ENCODE measurements around the gene DNAH1.

The DNAH1 gene

DNA sequence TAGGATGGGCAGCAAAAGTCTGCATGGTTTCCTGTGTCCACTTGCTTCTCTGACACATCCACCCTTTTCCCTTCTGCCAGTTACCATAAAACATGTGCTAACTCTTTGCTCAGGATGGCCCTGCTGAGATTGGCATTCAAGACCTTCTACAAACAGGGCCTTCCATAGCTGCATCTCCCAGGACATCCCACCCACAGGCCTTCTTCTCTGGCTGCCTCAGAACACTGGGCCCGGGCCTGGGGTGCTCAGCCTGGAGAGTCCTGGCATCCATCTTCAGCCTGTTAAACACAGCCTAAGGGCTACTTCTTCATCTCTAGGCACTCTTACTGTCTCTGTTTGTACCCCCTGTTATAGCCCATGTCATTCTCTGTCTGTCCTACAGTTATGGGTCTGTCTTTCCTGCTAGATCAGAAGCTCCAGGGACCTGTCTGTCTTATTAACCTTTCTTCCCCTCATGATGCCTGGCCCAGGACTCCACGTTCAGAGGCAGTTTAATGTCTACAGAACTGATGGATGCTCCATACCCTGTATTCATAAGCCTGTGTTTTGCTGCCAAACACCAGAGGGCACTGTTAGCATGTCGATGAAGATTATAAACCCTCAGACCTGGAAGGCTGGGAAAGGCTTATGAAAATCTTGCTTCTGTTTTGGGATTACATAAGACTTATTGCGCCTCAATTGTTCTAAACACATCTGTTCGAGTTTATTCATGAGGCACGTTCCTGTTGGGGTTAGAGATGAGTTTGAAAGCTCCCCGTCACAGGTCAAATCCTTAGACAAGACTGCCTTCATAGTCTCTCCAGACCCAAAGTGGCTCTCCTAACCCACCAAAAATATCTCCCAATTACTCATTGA lies 112.3 kb downstream of the DNAH1 start:
- DNase-seq (ENCODE audit: low read depth): peak; percentile 65
- H3K4me3 ChIP-seq (ENCODE audit: low read depth, low read length): no peak overlapping the region
- TF ChIP-seq, protein P1, sequence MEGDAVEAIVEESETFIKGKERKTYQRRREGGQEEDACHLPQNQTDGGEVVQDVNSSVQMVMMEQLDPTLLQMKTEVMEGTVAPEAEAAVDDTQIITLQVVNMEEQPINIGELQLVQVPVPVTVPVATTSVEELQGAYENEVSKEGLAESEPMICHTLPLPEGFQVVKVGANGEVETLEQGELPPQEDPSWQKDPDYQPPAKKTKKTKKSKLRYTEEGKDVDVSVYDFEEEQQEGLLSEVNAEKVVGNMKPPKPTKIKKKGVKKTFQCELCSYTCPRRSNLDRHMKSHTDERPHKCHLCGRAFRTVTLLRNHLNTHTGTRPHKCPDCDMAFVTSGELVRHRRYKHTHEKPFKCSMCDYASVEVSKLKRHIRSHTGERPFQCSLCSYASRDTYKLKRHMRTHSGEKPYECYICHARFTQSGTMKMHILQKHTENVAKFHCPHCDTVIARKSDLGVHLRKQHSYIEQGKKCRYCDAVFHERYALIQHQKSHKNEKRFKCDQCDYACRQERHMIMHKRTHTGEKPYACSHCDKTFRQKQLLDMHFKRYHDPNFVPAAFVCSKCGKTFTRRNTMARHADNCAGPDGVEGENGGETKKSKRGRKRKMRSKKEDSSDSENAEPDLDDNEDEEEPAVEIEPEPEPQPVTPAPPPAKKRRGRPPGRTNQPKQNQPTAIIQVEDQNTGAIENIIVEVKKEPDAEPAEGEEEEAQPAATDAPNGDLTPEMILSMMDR (IDR thresholded peaks at IDR 0.05; ENCODE audit: low read depth, low read length, missing control alignments): peak; percentile 85
- in situ Hi-C loops (cut with HindIII; ENCODE audit: low sequenced_read_pairs): no loop called here

DNA sequence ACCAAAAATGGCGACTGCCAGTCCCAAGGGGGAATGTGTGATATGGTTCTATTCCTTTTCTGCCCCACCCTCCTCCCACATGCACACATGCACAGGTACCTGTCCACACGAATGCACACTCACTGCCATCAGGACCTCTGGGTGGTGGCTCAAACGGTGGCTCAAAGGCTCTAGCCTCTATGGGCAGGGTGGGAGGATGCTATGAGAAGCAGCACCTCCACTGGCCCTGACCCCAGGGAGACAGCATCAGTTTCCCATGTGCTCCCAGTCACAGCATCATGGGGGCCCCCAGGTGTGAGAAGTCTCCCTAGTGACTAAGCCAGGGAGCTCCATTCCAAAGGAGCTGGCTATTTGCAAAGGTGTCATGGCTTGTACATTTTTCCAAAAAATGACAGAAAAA lies 112.9 kb downstream of the DNAH1 start:
- DNase-seq (ENCODE audit: low read depth): no peak
- H3K4me3 ChIP-seq (ENCODE audit: low read depth, low read length): no peak overlapping the region
- in situ Hi-C loops (cut with HindIII; ENCODE audit: low sequenced_read_pairs): no loop called here
- TF ChIP-seq, protein P1 (IDR thresholded peaks at IDR 0.05; ENCODE audit: low read depth, low read length, missing control alignments): no peak

DNA sequence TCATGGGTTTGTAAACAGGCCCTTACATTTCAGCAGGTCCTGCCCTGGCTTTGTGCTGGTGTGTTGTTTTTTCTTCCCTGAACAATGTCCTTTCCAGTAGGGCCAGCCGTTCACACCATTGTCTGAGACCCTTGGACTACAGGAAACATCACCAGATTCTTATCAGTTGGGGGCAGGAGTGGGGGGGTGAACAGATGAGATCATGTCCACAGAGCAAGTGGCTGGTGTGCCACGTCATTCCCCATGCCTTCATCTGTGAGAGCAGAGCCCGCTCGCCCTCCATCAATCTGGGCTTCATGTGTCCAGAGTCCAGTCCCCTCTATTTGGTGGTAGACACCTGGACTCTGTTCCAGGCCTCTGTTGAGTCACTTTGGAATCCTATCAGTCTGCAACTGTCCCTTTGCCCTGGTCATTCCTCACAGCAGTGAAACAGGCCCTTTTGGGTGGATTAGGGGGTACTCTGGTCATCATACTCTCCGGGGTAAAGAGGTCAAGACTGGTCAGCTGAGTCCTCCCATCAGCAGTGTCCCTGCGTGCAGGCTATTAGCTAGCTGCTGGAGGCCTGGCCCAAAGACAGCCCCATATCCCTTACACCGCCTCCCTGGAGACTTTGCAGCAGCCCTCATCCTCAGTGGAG lies 113.8 kb downstream of the DNAH1 start:
- TF ChIP-seq, protein P1 (IDR thresholded peaks at IDR 0.05; ENCODE audit: low read depth, low read length, missing control alignments): no peak
- no peak for DNase-seq (ENCODE audit: low read depth)
- no peak overlapping the region for H3K4me3 ChIP-seq (ENCODE audit: low read depth, low read length)
- in situ Hi-C loops (cut with HindIII; ENCODE audit: low sequenced_read_pairs): no loop called here

DNA sequence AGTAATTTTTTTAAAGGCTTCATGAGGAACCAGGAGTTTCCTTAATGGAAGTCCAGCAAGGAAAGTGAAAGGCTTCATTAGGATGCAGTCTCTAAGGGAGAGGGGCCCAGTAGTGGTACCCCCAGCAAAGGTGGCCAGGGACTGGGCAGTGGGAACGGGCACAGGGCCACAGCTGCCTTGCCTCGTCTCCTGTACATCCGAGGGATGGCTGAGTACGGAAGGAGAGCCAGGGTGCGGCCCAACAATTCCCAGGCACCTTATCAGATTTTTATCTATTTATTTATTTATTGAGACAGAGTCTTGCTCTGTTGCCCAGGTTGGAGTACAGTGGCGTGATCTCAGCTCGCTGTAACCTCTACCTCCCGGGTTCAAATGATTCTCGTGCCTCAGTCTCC lies 114.3 kb downstream of the DNAH1 start:
- in situ Hi-C loops (cut with HindIII; ENCODE audit: low sequenced_read_pairs): no loop called here
- TF ChIP-seq, protein P1 (IDR thresholded peaks at IDR 0.05; ENCODE audit: low read depth, low read length, missing control alignments): no peak

DNA sequence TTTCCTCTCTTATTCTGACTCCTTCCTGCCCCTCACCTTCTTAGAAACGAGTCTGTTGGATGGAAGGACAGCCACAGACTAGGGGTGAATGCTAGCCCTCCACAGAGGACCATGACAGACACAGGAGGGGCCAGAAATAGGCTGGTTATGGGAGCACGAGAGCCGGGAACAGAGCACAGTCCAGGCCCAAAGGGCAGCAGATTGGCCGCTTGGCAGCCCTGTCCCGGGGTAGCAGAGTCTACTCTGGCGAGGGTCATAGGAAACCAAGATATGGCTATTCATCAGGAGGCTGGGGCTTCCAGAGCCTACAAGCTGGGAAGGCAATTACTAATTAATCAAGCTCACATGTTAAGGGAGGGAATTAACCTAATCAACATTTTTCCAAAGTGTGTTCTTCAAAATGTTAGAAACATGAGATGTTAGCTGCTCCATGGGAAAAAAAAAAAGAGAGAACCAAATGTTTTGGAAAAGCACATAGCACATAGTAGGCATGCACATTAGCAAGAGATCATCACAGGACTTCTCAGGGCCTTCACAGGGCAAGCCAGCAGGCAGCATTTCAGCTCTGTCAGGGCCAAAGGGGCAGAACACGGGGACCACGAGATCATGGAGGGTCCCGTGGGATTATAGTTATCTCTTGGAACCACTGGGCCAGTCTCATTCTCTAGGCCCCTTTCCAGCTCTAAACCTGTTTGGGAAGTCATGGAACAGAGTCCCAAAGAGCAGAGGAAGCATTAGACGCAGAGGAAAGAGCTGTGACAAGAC lies 115.5 kb downstream of the DNAH1 start:
- in situ Hi-C loops (cut with HindIII; ENCODE audit: low sequenced_read_pairs): no loop called here
- no peak overlapping the region for H3K4me3 ChIP-seq (ENCODE audit: low read depth, low read length)
- no peak for DNase-seq (ENCODE audit: low read depth)
- TF ChIP-seq, protein P1 (IDR thresholded peaks at IDR 0.05; ENCODE audit: low read depth, low read length, missing control alignments): no peak

More for the DNA sequence above, 114.3 kb downstream of the DNAH1 start:
- H3K4me3 ChIP-seq (ENCODE audit: low read depth, low read length): no peak overlapping the region
- DNase-seq (ENCODE audit: low read depth): no peak

DNA sequence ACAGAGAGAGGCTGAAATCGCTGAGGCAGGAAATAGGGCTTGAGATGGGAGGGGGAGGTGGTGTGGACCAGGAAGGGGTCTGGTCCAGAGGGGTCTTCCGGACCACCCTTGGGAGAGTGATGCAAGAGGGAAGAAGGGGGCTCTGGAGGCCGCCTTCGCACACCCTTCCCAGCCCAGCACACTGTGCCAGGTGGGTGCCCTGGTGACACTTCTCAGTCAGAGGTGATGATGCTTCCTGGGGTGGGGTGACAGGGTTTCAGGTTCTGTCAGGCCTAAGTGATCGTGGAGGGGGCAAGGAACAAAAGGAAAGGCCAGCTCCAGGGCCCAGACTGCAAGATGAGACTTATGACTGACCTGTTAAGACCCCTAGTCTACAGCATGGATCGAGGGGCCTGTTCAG lies 116.1 kb downstream of the DNAH1 start:
- no peak for DNase-seq (ENCODE audit: low read depth)
- TF ChIP-seq, protein P1 (IDR thresholded peaks at IDR 0.05; ENCODE audit: low read depth, low read length, missing control alignments): no peak
- no peak overlapping the region for H3K4me3 ChIP-seq (ENCODE audit: low read depth, low read length)
- in situ Hi-C loops (cut with HindIII; ENCODE audit: low sequenced_read_pairs): no loop called here

Measured in astrocyte of the cerebellum (primary cell).